Measurements from ENCODE around the gene RCL1.

RCL1 gene

GRCh38 chr9:4814913-4815312 is 22.2 kb downstream of the RCL1 start:
- no peak for DNase-seq

- DNase-seq, result no peak
These were observed 22.7 kb downstream of the RCL1 start for GRCh38 chr9:4815381-4815956.

DNA sequence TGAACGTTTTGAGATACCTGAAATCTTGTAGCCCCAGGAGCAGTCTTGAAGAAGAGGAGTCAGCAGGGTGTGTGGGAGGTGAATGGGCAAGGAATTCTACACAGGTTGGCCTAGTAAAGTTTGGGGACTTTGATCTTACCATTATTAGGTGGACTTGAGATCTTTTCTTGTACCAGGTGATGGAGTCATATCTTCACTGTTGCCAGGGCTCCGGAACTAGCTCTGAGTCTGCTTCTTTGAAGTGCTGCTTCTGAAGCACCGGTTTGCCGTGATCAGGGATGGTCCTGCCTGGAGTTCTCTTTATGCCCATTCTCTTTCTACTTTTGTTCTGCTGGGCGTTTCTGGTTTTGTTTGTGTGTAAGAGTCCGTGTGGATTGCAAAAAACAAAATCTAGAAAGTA is 27.4 kb downstream of the RCL1 start:
- DNase-seq, result no peak

- DNase-seq, result no peak
These were observed 28.4 kb downstream of the RCL1 start for GRCh38 chr9:4821133-4821532.

- no peak for DNase-seq
These were observed 29.3 kb downstream of the RCL1 start for GRCh38 chr9:4822057-4822456.

DNA sequence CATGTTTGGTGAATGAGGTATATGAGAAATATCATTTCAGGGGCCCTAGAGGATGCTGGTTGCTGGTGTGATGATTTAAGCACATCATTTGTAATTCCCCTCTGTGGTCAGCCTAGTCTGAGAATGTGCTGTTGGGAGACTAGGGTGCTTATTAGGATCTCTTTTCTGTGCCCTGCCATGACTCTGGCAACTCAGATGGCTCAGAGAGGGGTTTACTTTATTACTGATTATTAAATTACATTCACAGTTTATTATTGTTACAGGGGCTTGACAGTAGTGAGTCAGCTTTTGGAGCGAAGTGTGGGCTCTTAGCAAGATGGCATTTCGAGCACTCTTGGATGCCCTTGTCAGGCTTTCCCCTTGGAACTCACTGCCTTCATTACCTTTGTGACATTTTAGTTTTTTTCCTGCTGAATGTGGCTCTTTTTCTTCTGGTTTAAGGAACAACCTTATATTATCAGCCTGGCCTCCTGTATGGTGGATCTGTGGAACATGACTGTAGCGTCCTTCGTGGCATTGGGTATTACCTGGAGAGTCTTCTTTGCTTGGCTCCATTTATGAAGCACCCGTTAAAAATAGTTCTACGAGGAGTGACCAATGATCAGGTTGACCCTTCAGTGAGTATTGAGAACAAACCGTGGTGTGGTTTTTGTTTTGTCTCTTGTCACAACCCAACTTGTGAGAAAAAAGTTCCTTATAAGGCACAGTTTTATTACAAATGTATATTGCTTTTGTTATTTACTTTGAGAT is 33.8 kb downstream of the RCL1 start:
- DNase-seq, result no peak

GRCh38 chr9:4827224-4827623 is 34.5 kb downstream of the RCL1 start:
- DNase-seq, result no peak

DNA sequence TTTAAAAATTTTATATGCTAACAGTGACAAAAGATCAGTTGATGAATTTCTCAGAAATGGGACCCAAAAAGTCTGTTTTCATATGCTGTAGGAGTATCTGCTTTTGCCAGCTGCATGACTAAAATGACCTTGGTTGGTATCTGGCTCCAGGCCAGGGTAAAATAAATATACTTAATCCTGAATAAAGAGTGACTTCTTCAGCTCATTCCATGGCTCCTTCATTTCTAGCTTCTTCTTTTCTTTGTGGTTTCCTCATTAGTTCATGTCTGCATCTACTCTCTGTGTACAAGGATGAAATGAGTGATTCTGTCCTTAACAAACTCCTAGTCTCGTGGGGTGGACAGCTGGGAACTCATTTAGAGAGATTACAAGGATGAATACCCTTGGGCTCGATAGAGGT is 36.0 kb downstream of the RCL1 start:
- no peak for DNase-seq

DNA sequence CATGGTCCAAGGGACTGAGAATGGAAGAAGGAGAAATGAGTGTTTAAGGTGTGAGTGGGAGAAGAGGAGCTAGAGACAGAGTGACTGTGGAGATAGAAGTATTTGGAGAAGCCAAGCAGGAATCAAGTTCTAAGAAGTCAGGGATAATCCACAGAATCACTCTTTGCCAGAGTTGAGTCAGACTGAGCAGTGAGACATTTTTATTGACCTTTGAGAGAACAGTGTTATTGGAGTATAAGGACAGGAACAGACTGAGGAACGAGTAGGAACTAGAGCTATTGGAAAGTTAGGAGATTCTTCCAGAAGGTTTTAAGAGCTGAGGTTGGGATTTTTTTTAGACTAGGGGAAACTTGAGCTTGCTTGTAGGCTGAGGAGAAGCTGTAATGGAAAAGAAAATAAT is 37.2 kb downstream of the RCL1 start:
- DNase-seq, result no peak

GRCh38 chr9:4830699-4831098 is 38.0 kb downstream of the RCL1 start:
- no peak for DNase-seq

DNA sequence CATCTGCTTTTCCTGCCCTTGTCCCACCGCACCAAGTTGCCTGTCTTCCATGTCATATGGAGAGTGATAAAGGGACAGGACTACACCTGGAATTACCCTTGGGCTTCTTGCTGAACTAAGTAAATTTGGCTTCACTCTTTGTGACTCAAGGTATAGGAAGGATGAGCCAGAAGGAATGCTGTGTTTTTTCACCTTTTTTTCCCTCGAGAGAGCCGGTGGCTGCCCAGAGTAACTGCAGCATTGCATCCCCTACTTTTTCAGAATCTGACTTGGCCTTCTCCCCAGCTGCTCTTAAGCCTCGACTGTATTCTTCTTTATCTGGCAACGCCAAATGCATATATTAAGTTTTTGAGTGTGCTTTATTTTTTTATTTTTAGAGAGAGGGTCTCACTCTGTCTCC is 38.4 kb downstream of the RCL1 start:
- no peak for DNase-seq

GRCh38 chr9:4831944-4832343 is 39.2 kb downstream of the RCL1 start:
- DNase-seq, result no peak

DNA sequence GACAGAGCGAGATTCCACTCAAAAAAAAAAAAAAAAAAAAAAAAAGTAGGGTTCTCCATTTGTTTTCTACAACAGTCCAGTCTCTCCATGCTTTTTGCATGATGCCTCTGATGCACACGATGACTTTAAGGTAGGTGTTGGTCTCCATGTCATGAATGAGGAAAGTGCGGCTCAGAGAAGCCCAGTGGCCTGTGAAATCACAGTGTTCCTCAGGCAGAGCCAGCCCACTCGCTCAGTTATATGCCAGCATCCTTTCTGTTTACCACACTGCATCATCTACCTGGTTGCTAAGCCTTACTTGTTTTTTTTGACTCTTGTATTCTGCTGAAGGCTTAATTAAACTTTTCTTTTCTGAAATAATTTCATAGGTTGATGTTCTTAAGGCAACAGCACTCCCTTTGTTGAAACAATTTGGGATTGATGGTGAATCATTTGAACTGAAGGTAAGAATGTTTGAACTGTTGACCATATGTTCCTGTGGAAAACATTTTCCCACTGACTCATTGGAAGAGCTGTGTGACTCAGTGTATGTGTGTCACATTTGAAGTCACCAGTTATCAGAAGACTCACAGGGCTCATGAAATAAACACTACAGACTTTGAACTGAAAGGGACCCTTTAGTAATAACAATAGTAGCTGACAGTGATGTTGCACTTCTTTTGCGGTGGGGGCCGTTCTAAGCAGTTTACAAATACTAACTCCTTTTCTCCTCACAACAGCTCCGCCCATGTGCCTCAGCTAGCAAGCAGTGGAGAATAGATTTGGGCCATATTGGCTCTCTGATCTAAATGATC is 40.2 kb downstream of the RCL1 start:
- no peak for DNase-seq

- no peak for DNase-seq
These were observed 41.2 kb downstream of the RCL1 start for GRCh38 chr9:4833781-4834560.

GRCh38 chr9:4836676-4837075 is 43.9 kb downstream of the RCL1 start:
- DNase-seq, result no peak

- DNase-seq, result no peak
These were observed 44.8 kb downstream of the RCL1 start for GRCh38 chr9:4837261-4838188.

GRCh38 chr9:4838189-4838546 is 45.4 kb downstream of the RCL1 start:
- no peak for DNase-seq

DNA sequence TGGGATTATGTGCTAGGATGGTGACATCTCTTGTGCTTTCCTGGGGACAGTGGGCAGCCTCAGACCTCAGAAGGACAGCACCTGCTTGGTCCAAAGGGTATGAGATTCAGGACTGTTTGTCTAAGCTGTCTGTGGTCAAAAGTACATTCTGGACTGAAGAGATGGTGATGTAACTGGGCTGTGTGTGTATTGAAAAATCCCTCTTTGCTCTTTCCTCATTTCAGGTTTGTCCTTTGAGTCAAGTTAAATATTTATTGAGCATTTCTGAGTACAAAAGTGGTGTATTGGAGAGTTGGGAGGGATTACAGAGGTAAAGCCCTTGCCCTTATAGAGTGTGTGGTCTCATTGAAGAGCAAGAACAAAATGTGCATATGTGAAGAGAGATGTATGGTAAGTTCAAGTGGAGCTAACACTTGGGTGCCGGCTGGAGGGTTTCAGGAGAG is 46.7 kb downstream of the RCL1 start:
- DNase-seq, result no peak

DNA sequence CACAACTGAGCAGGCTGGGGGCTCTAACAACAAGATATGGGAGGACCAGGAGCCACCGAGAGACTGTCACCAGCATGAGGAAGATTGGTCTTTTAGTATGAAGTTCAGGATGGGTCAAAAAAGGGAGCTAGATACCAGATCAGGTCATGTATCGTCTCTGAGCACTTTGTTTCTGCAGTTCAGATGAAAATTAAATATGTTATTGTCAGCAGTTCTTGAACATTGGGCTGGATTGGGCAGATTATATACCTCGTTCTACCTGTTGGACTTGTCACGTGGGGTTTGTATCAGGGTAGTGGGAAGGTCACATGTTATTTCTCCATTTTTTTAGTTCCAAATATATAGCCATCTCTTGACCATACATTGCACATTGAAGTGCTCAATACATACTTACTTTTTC is 47.3 kb downstream of the RCL1 start:
- no peak for DNase-seq

- DNase-seq, result no peak
These were observed 49.5 kb downstream of the RCL1 start for GRCh38 chr9:4842213-4842612.

- DNase-seq, result no peak
These were observed 50.0 kb downstream of the RCL1 start for GRCh38 chr9:4842734-4843133.

Measured in effector CD8-positive, alpha-beta T cell (primary cell).